ENCODE measurements around the gene ATPAF2. TPM values are rescaled to one million over a fixed set of nuclear protein-coding genes. Genes with fewer than 3 reads are reported as not detected.
A peak's percentile ranks its signal among the peaks of the same experiment; 100 is the strongest.

The ATPAF2 gene
- total RNA-seq, 1 experiment from 2014 or later = 17.9 TPM

DNA sequence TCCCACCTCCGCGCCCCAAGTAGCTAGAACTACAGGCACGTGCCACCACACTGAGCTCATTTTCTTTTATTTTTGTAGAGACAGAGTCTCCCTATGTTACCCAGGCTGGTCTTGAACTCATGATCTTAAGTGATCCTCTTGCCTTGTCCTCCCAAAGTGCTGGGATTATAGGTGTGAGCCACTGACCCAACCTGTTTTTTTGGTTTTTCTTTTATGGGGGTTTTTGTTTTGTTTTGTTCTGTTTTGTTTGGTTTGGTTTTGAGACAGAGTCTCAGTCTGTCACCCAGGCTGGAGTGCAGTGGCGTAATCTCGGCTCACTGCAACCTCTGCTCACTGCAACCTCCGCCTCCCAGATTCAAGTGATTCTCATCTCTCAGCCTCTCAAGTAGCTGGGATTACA is 16.6 kb upstream of the ATPAF2 start:
- Histone ChIP-seq H3K27me3 (ENCODE audit: control insufficient read depth, insufficient read depth, low read length) (no peaks in the 10 kb centered on the region), H3K36me3 (replicated peaks; ENCODE audit: control insufficient read depth, insufficient read depth, low read length) (peaks cover 5% of the 10 kb centered on the region), H3K4me3 (ENCODE audit: insufficient read depth, low read depth, low read length) (no peak overlapping the region)
- no peak for DNase-seq

DNA sequence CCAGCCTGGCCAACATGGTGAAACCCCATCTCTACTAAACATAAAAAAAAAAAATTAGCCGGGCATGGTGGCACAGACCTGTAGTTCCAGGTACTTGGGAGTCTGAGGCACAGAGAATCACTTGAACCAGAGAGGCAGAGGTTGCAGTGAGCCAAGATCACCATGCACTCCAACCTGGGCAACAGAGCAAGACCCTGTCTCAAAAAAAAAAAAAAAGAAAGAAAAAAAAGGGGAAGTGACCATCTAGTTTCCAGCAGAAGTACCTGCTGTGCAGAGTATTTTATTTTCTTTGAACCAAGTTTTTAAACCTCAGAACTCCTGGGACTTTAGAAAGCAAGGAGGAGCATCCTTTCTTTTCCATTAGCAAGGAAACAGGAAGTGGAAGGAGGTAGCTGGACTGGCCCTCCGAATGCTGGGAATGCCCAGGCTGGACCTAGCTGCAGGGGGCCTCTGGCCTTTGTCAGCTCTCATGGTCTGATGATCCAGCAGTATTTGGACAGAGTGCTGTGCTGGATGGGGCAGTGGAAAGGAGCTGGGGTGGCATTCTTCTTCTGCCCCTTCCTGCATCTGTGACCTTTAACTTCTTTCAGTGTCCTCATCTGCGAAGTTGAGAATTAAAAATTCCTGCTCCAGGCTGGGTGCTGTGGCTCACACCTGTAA is 6.9 kb upstream of the ATPAF2 start:
- H3K36me3 ChIP-seq (replicated peaks; ENCODE audit: control insufficient read depth, insufficient read depth, low read length) = peaks cover 6% of the 10 kb centered on the region
- no peaks in the 10 kb centered on the region; the same call in 1 of the 2 replicates for H3K27me3 ChIP-seq (ENCODE audit: control insufficient read depth, insufficient read depth, low read length)
- no peak overlapping the region for H3K4me3 ChIP-seq (ENCODE audit: insufficient read depth, low read depth, low read length)
- DNase-seq = no peak

DNA sequence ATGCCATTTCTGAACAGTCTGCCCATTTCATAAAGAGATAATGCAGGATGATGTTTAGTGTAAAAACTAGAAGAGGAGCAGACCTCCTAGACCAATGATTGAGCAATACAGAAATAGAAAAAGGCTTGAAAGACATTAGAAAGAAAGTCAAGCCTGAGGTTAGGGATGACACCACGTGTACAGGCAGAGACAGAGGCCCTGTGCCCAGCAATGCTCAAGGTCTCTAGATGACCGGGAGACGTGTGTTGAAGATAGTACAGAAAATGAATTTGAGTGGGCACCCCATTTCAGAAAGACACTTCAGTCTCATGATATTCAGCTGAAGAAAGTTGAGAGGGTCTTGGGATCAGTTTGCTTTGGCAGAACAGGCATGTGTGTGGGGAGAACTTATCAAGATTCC is 5.6 kb upstream of the ATPAF2 start:
- no peaks in the 10 kb centered on the region; the same call in 1 of the 2 replicates for H3K27me3 ChIP-seq (ENCODE audit: control insufficient read depth, insufficient read depth, low read length)
- peaks cover 6% of the 10 kb centered on the region for H3K36me3 ChIP-seq (replicated peaks; ENCODE audit: control insufficient read depth, insufficient read depth, low read length)
- no peak for DNase-seq
- no peak overlapping the region for H3K4me3 ChIP-seq (ENCODE audit: insufficient read depth, low read depth, low read length)

DNA sequence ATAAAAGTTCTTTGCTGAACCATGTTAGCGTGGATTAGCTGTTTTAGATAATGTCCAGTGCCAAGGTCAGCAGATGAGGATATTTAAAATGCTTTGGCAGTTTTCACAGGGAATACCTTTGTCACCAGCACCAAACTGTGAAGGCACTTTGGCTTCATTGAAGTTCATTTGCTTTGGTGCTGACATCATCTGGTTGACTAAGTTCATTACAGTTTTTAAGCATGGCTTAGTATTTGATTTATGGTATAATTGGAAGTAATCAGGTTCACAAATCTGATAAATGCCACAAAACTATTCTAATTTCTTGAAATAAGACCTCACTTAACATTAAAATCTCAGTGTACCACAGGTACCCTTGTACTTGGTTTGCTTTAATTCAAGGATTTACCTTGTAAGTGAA is 4.5 kb upstream of the ATPAF2 start:
- no peaks in the 10 kb centered on the region; the same call in 1 of the 2 replicates for H3K27me3 ChIP-seq (ENCODE audit: control insufficient read depth, insufficient read depth, low read length)
- no peak overlapping the region for H3K4me3 ChIP-seq (ENCODE audit: insufficient read depth, low read depth, low read length)
- peak; percentile 34 for DNase-seq
- H3K36me3 ChIP-seq (replicated peaks; ENCODE audit: control insufficient read depth, insufficient read depth, low read length) = peaks cover 6% of the 10 kb centered on the region

DNA sequence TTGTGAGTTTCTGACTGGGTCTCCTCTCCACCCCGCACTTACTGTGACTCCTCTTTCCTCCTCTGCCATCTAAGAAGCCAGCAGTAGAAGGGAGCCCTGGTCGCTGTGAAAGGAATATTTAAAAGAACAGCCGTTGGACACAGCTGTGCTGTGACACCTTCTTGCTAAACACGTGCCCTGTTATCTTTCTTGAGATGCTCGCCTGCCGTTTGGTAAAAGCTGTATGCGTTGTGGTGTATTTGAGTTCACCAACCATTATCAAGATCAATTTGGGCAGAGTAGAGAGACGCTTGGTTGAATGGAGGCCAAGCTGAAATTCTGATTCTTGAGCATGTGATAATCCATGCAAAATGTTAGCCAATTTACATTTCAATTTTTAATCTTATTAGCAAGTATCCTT is 4.0 kb upstream of the ATPAF2 start:
- Histone ChIP-seq H3K4me3 (ENCODE audit: insufficient read depth, low read depth, low read length) (no peak overlapping the region), H3K27me3 (ENCODE audit: control insufficient read depth, insufficient read depth, low read length) (no peaks in the 10 kb centered on the region; the same call in 1 of the 2 replicates), H3K36me3 (replicated peaks; ENCODE audit: control insufficient read depth, insufficient read depth, low read length) (peaks cover 6% of the 10 kb centered on the region)
- no peak for DNase-seq

DNA sequence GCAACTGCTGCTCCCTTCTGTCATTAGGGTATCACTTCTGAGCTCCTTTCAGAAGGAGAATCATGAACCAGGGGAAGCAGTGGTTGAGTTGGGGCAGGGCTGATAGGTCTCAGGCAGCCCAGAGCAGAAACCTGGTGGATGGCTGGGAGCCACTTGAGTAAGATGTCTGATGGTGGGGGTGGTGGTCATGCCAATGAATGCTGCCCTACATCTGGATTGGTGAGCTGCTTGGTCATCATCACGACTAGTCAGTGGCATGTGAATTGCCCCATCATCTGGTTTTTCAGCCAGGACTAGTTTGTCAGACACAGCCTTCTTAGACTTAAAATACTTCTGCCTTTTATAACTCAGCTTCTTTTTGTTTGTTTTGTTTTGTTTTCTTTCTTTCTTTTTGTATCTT is 2.8 kb upstream of the ATPAF2 start:
- no peak for DNase-seq
- peaks cover 3% of the 10 kb centered on the region for H3K36me3 ChIP-seq (replicated peaks; ENCODE audit: control insufficient read depth, insufficient read depth, low read length)

DNA sequence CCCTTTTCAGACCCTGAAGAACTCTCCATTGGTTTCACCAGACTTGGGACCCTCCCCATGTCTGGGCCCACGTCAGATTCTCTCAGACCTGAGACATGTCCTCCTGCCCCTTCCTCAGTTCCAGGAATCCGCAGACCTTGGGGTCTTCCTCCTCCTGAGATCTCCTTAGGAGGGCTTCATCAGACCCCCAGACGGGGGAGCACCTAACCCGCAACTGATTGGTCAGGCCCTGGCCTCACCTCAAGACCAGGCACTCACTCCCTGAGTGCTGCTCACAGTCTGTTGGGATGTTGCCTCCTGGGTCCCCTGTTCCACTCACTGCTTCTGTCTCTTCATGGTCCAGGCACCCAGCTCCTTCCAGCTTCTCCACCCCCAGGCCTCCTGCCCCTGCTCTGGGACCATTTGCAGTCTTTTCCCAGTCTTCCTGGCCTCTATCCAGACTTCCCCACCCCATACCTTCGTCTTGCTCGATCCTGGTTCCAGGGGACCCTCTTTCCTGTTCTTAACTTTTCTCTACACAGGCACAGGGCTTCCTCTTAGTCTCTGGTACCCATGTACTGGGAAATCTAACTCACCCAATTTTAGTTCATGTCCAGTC is 1.4 kb upstream of the ATPAF2 start:
- peak overlapping the region; percentile 76 for H3K4me3 ChIP-seq (ENCODE audit: insufficient read depth, low read depth, low read length)
- no peaks in the 10 kb centered on the region for H3K36me3 ChIP-seq (replicated peaks; ENCODE audit: control insufficient read depth, insufficient read depth, low read length)
- no peaks in the 10 kb centered on the region; the same call in 1 of the 2 replicates for H3K27me3 ChIP-seq (ENCODE audit: control insufficient read depth, insufficient read depth, low read length)
- peak; percentile 48 for DNase-seq

More for the DNA sequence above, 2.8 kb upstream of the ATPAF2 start:
- Histone ChIP-seq H3K27me3 (ENCODE audit: control insufficient read depth, insufficient read depth, low read length) (no peaks in the 10 kb centered on the region; the same call in 1 of the 2 replicates), H3K4me3 (ENCODE audit: insufficient read depth, low read depth, low read length) (no peak overlapping the region)

DNA sequence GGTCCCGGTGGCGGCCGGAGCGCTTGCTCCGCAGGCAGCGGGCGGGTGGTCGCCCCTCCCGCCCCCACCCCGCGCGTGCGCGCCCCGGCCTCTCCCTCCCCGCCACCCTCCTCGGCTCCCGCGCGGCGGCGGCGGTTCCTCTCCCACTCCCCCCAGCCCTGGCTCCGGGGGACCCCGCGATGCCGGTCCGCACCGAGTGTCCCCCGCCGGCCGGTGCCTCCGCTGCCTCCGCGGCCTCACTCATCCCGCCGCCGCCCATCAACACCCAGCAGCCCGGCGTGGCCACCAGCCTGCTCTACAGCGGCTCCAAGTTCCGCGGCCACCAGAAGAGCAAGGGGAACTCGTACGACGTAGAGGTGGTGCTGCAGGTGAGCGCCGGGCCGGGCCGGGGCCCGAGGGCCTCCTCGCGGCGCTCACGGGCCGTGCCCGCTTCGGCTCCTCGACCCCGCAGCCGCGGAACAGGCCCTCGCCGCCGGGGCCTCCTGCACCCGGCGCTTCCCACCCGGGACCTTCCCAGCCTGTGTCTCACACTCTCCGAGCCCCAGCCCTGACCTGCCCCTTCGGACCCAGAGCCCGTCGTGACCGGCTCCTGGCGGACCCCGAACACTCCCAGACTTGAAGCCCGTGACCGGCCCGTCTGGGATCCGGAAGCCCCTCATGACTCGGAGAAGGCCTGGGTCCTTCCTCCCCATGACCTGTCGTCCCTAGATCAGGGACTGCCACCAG is 730 bp upstream of the ATPAF2 start:
- Histone ChIP-seq H3K4me3 (ENCODE audit: insufficient read depth, low read depth, low read length) (peak overlapping the region; percentile 76), H3K27me3 (ENCODE audit: control insufficient read depth, insufficient read depth, low read length) (no peaks in the 10 kb centered on the region; the same call in 1 of the 2 replicates), H3K36me3 (replicated peaks; ENCODE audit: control insufficient read depth, insufficient read depth, low read length) (no peaks in the 10 kb centered on the region)
- DNase-seq = no peak

DNA sequence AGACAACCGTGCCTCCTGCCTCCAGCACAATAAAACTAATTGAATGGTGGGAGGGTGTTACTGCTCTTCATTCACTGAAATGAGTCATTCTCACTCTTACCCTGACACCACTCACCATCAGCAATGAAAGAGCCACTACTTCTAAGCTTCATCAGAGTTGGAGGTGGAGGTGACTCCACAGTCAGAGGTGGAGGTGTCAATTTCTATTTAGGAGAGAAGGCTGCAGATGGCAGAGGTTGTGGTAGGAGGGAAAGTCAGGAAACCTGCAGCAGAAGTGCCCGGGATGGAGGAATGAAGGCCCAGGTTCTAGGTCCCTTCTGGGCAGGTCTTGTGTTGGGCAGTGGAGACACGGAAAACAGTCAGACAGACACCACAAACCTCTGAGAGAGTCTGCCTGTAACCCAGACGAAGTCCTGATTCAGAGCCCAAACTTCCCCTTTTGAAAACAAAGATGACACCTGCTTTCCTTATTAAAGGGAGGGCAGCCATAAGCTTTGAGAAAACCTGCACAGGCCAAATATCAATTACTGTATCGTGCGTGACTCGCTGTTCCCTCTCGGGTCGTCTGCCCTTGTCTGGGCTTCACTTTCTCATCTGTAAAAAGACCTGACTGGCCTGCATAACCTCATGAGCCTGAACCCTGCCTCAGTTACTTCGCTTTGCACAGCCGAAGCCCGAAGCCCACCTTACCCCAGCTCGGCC is 668 bp downstream of the ATPAF2 start:
- DNase-seq = peak; percentile 19
- Histone ChIP-seq H3K27me3 (ENCODE audit: control insufficient read depth, insufficient read depth, low read length) (no peaks in the 10 kb centered on the region; the same call in 1 of the 2 replicates), H3K4me3 (ENCODE audit: insufficient read depth, low read depth, low read length) (peak overlapping the region; percentile 92), H3K36me3 (replicated peaks; ENCODE audit: control insufficient read depth, insufficient read depth, low read length) (no peaks in the 10 kb centered on the region)

DNA sequence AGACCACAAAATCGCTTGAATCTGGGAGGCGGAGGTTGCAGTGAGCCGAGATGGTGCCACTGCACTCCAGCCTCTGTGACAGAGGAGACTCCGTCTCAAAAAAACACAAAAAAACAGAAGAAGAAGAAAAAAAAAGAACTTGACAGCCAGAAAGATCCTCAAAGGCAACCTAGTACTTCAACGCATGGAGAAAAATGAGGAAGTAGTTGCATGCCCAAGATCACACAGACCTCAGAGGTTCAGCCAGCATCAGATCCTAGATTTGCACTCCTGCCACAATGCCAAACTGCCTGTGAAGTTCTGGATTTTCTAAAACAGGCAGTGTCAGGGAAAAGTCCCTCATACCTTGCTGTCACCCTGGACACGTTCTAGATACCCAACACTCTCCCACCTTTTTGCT is 1.5 kb downstream of the ATPAF2 start:
- no peak for DNase-seq
- H3K27me3 ChIP-seq (ENCODE audit: control insufficient read depth, insufficient read depth, low read length) = no peaks in the 10 kb centered on the region; the same call in 1 of the 2 replicates
- H3K36me3 ChIP-seq (replicated peaks; ENCODE audit: control insufficient read depth, insufficient read depth, low read length) = no peaks in the 10 kb centered on the region
- no peak overlapping the region for H3K4me3 ChIP-seq (ENCODE audit: insufficient read depth, low read depth, low read length)

DNA sequence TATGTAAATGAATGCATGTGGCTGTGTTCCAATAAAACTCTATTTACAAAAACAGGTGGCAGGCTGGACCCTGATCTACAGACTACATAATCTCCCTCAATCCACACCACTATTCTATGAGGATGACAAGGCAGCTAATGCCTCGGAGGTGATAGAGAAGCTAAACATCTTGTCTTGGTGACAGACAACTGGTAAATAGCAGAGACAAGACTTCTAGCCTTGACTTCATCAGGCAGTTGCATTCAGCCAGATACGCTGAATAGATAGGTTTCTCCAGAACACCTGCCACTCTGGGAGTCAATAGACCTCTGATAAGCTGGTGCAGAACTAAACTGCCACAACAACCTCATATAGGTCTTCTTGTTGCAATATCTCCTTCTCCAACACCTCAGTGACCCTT is 3.3 kb downstream of the ATPAF2 start:
- no peak for DNase-seq
- no peak overlapping the region for H3K4me3 ChIP-seq (ENCODE audit: insufficient read depth, low read depth, low read length)
- H3K36me3 ChIP-seq (replicated peaks; ENCODE audit: control insufficient read depth, insufficient read depth, low read length) = no peaks in the 10 kb centered on the region
- H3K27me3 ChIP-seq (ENCODE audit: control insufficient read depth, insufficient read depth, low read length) = no peaks in the 10 kb centered on the region; the same call in 1 of the 2 replicates

DNA sequence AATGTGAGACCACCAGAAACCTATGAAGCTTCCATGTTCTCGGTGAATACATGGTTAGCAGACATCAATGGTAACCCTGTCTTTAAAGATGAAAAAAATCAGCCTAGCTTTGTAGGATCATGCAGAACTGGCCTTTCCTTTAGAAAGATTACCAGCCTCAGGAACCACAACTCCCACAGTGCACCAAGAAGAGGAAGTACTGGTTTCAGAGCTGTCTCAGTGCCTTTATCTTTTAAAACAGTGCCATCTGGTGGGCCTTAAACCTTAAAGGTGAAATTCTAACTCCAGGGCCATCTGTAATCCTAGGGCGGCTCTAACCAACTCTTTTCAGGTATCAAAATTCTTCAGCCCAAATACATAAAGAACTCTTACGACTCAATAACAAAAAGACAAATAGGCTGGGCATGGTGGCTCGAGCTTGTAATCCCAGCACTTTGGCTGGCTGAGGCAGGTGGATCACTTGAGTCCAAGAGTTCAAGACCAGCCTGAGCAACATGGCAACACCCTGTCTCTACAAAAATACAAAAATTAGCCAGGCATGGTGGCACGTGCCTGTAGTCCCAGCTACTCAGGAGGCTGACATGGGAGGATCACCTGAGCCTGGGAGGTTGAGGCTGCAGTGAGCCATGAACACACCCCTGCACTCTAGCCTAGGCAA is 5.4 kb downstream of the ATPAF2 start:
- H3K4me3 ChIP-seq (ENCODE audit: insufficient read depth, low read depth, low read length) = no peak overlapping the region
- H3K27me3 ChIP-seq (ENCODE audit: control insufficient read depth, insufficient read depth, low read length) = no peaks in the 10 kb centered on the region
- peak; percentile 85 for DNase-seq
- H3K36me3 ChIP-seq (replicated peaks; ENCODE audit: control insufficient read depth, insufficient read depth, low read length) = no peaks in the 10 kb centered on the region

DNA sequence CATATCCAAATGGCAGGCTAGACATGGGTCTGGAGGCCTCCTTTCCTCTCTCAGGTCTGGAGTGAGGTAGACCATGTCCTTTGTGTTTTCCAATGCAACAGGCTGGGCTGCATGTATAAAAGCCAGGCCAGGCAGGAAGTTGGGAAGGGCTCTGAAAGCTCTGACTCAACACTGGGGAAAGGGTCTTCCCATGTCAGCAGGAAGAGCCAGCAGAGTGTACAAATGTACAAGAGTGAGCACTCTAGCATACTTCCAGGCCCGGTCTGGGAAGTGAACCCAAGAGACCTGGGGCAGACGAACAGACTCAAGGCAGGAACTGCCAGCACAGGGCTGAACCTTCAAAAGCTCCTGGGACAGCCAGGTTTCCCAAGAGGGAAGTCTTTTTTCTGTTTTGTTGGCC is 7.0 kb downstream of the ATPAF2 start:
- H3K36me3 ChIP-seq (replicated peaks; ENCODE audit: control insufficient read depth, insufficient read depth, low read length) = no peaks in the 10 kb centered on the region
- no peaks in the 10 kb centered on the region for H3K27me3 ChIP-seq (ENCODE audit: control insufficient read depth, insufficient read depth, low read length)
- no peak for DNase-seq
- no peak overlapping the region for H3K4me3 ChIP-seq (ENCODE audit: insufficient read depth, low read depth, low read length)

DNA sequence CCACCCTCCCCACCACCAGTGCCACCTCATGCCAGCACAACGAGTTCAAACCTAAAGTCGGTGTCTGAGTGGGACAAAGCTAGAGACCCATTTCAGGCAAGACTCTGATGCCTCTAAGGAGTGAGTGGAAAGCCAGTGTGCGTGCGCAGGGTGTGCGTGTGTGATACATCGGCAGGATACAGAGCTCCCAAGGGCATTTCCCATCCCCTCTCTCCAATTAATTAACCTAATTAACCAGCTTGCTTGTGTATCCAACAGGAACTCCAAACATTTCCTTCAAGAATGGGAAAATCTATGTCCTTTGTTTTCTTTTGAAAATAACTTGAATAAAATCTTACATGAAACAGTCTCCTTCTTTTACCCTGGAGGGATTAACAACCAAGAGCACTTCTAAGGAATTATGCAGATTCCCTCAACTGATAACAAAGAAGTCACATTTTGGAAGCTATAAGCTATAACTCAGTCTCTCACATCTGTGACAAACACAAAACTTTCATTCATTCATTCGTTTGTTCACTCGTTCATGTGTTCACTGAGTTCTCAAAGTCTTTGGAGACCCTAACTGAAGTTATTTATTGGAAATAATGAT is 9.9 kb downstream of the ATPAF2 start:
- Histone ChIP-seq H3K4me3 (ENCODE audit: insufficient read depth, low read depth, low read length) (no peak overlapping the region), H3K36me3 (replicated peaks; ENCODE audit: control insufficient read depth, insufficient read depth, low read length) (0 out of 2 replicates have a peak, but pooled peaks cover 2% of the 10 kb centered on the region), H3K27me3 (ENCODE audit: control insufficient read depth, insufficient read depth, low read length) (no peaks in the 10 kb centered on the region)
- DNase-seq = no peak

Data from H7 (cell line).